ENCODE measurements around the gene AP5B1.
"Not testable (repeated sequence)": the region's sequence is repeated elsewhere in the genome, so short reads cannot be mapped to it uniquely, and the experiment has no call there.

Gene AP5B1

GRCh38 chr11:65739022-65739421 lies 41.8 kb downstream of the AP5B1 start:
- Histone ChIP-seq H3K4me3 (IDR thresholded peaks at IDR 0.05; ENCODE audit: insufficient read depth, low read depth, low read length) (no peak overlapping the region), H3K4me2 (no peak overlapping the region), H3K36me3 (ENCODE audit: insufficient read depth) (no peaks in the 10 kb centered on the region), H3K27ac (no peak overlapping the region), H3K79me2 (ENCODE audit: insufficient read depth, low read depth) (no peaks in the 10 kb centered on the region), H3K27me3 (ENCODE audit: insufficient read depth, low read depth) (no peaks in the 10 kb centered on the region), H3K4me1 (ENCODE audit: low read depth, poor library complexity, severe bottlenecking) (no peaks in the 10 kb centered on the region), H2AFZ (ENCODE audit: low read depth) (no peak overlapping the region), H4K20me1 (ENCODE audit: insufficient read depth) (no peaks in the 10 kb centered on the region), H3K9ac (no peak overlapping the region)
- TF ChIP-seq CTCF (conservative IDR thresholded peaks at IDR 0.05; ENCODE audit: low read depth, low read length), result no peak

GRCh38 chr11:65736810-65737209 lies 44.0 kb downstream of the AP5B1 start:
- H2AFZ ChIP-seq (ENCODE audit: low read depth), result no peak overlapping the region
- no peaks in the 10 kb centered on the region for H3K79me2 ChIP-seq (ENCODE audit: insufficient read depth, low read depth)
- no peaks in the 10 kb centered on the region for H3K4me1 ChIP-seq (ENCODE audit: low read depth, poor library complexity, severe bottlenecking)
- no peak overlapping the region for H3K27ac ChIP-seq
- no peak overlapping the region for H3K9ac ChIP-seq
- no peak overlapping the region for H3K4me3 ChIP-seq (IDR thresholded peaks at IDR 0.05; ENCODE audit: insufficient read depth, low read depth, low read length)
- no peaks in the 10 kb centered on the region for H3K36me3 ChIP-seq (ENCODE audit: insufficient read depth)
- H4K20me1 ChIP-seq (ENCODE audit: insufficient read depth), result no peaks in the 10 kb centered on the region
- no peak overlapping the region for H3K4me2 ChIP-seq
- no peak for TF ChIP-seq CTCF (conservative IDR thresholded peaks at IDR 0.05; ENCODE audit: low read depth, low read length)
- no peaks in the 10 kb centered on the region for H3K27me3 ChIP-seq (ENCODE audit: insufficient read depth, low read depth)

GRCh38 chr11:65735111-65735510 lies 45.7 kb downstream of the AP5B1 start:
- not testable (repeated sequence) for H3K36me3 ChIP-seq (ENCODE audit: insufficient read depth); H3K4me3 ChIP-seq (IDR thresholded peaks at IDR 0.05; ENCODE audit: insufficient read depth, low read depth, low read length); H3K4me2 ChIP-seq; H3K27ac ChIP-seq; H3K79me2 ChIP-seq (ENCODE audit: insufficient read depth, low read depth); H4K20me1 ChIP-seq (ENCODE audit: insufficient read depth); H3K27me3 ChIP-seq (ENCODE audit: insufficient read depth, low read depth); H2AFZ ChIP-seq (ENCODE audit: low read depth); H3K4me1 ChIP-seq (ENCODE audit: low read depth, poor library complexity, severe bottlenecking); H3K9ac ChIP-seq

- no peaks in the 10 kb centered on the region for H3K4me1 ChIP-seq (ENCODE audit: low read depth, poor library complexity, severe bottlenecking)
Observed at GRCh38 chr11:65730461-65730860, 50.3 kb downstream of the AP5B1 start.

GRCh38 chr11:65727865-65728264 lies 52.9 kb downstream of the AP5B1 start:
- Histone ChIP-seq H3K4me2 (no peak overlapping the region), H3K36me3 (ENCODE audit: insufficient read depth) (no peaks in the 10 kb centered on the region), H3K79me2 (ENCODE audit: insufficient read depth, low read depth) (no peaks in the 10 kb centered on the region), H3K27me3 (ENCODE audit: insufficient read depth, low read depth) (no peaks in the 10 kb centered on the region), H3K4me1 (ENCODE audit: low read depth, poor library complexity, severe bottlenecking) (no peaks in the 10 kb centered on the region), H2AFZ (ENCODE audit: low read depth) (no peak overlapping the region), H3K27ac (no peak overlapping the region), H4K20me1 (ENCODE audit: insufficient read depth) (no peaks in the 10 kb centered on the region), H3K9ac (no peak overlapping the region), H3K4me3 (IDR thresholded peaks at IDR 0.05; ENCODE audit: insufficient read depth, low read depth, low read length) (no peak overlapping the region)
- TF ChIP-seq CTCF (conservative IDR thresholded peaks at IDR 0.05; ENCODE audit: low read depth, low read length), result no peak

More at GRCh38 chr11:65730461-65730860, 50.3 kb downstream of the AP5B1 start:
- Histone ChIP-seq H3K36me3 (ENCODE audit: insufficient read depth) (no peaks in the 10 kb centered on the region), H3K4me3 (IDR thresholded peaks at IDR 0.05; ENCODE audit: insufficient read depth, low read depth, low read length) (no peak overlapping the region), H3K79me2 (ENCODE audit: insufficient read depth, low read depth) (no peaks in the 10 kb centered on the region), H3K27me3 (ENCODE audit: insufficient read depth, low read depth) (no peaks in the 10 kb centered on the region), H3K27ac (no peak overlapping the region), H3K9ac (no peak overlapping the region), H3K4me2 (no peak overlapping the region), H4K20me1 (ENCODE audit: insufficient read depth) (no peaks in the 10 kb centered on the region), H2AFZ (ENCODE audit: low read depth) (no peak overlapping the region)
- no peak for TF ChIP-seq CTCF (conservative IDR thresholded peaks at IDR 0.05; ENCODE audit: low read depth, low read length)

Measured in KMS-11 (cell line).